GM21360 (cell line): ENCODE data around the gene PKP4.
"Not testable (repeated sequence)": the region's sequence is repeated elsewhere in the genome, so short reads cannot be mapped to it uniquely, and the experiment has no call there.

Experiments used
- ATAC-seq: cut with Tn5 transposase; IDR thresholded peaks from one replicate; pipeline ENCODE4 v1.9.1; 2021; ENCODE audit warnings: mild to moderate bottlenecking, moderate library complexity; ENCODE audit not compliant: unreplicated experiment

Gene PKP4

GRCh38 chr2:158472829-158473228 is 16.1 kb downstream of the PKP4 start:
- not testable (repeated sequence) for ATAC-seq

GRCh38 chr2:158473300-158473699 is 16.5 kb downstream of the PKP4 start:
- ATAC-seq, result not testable (repeated sequence)

GRCh38 chr2:158473719-158474392 is 17.1 kb downstream of the PKP4 start:
- no peak for ATAC-seq

- not testable (repeated sequence) for ATAC-seq
Measured at GRCh38 chr2:158474526-158475011, 17.8 kb downstream of the PKP4 start.

GRCh38 chr2:158477202-158477601 is 20.4 kb downstream of the PKP4 start:
- no peak for ATAC-seq

- ATAC-seq, result no peak
Measured at GRCh38 chr2:158478237-158478636, 21.5 kb downstream of the PKP4 start.

- ATAC-seq, result no peak
Measured at GRCh38 chr2:158478816-158479215, 22.1 kb downstream of the PKP4 start.

GRCh38 chr2:158481116-158481515 is 24.4 kb downstream of the PKP4 start:
- no peak for ATAC-seq

- no peak for ATAC-seq
Measured at GRCh38 chr2:158482594-158482993, 25.8 kb downstream of the PKP4 start.

- no peak for ATAC-seq
Measured at GRCh38 chr2:158484892-158485556, 28.3 kb downstream of the PKP4 start.

- no peak for ATAC-seq
Measured at GRCh38 chr2:158486150-158486969, 29.6 kb downstream of the PKP4 start.

- no peak for ATAC-seq
Measured at GRCh38 chr2:158486970-158487325, 30.2 kb downstream of the PKP4 start.

GRCh38 chr2:158487419-158487818 is 30.7 kb downstream of the PKP4 start:
- no peak for ATAC-seq

GRCh38 chr2:158488442-158489216 is 31.9 kb downstream of the PKP4 start:
- ATAC-seq, result no peak

GRCh38 chr2:158489366-158490112 is 32.8 kb downstream of the PKP4 start:
- no peak for ATAC-seq

GRCh38 chr2:158491072-158491471 is 34.3 kb downstream of the PKP4 start:
- ATAC-seq, result no peak

GRCh38 chr2:158493458-158493857 is 36.7 kb downstream of the PKP4 start:
- ATAC-seq, result no peak

- ATAC-seq, result no peak
Measured at GRCh38 chr2:158495175-158495574, 38.4 kb downstream of the PKP4 start.

GRCh38 chr2:158496986-158497385 is 40.2 kb downstream of the PKP4 start:
- ATAC-seq, result no peak

- no peak for ATAC-seq
Measured at GRCh38 chr2:158497486-158497885, 40.7 kb downstream of the PKP4 start.
